ENCODE results near the gene NDUFS3.
"Not testable (repeated sequence)": the region's sequence is repeated elsewhere in the genome, so short reads cannot be mapped to it uniquely, and the experiment has no call there.

Gene NDUFS3

GRCh38 chr11:47578524-47579494 is at the start of gene NDUFS3, which contains the start of gene KBTBD4:
Gene NDUFS3 (plus strand): TSS chr11:47579074. CDS start chr11:47579092, 18 bp downstream.
Gene KBTBD4 (minus strand): TSS chr11:47578970. CDS start chr11:47578951, 19 bp downstream.
- peak; percentile 83 for DNase-seq

GRCh38 chr11:47529951-47530350 is 48.9 kb upstream of the NDUFS3 start:
- DNase-seq: no peak

GRCh38 chr11:47530721-47531120 is 48.2 kb upstream of the NDUFS3 start:
- DNase-seq: not testable (repeated sequence)

- no peak for DNase-seq
Observed at GRCh38 chr11:47531666-47532065, 47.2 kb upstream of the NDUFS3 start.

GRCh38 chr11:47532597-47533213 is 46.2 kb upstream of the NDUFS3 start:
- peak; percentile 35 for DNase-seq

- DNase-seq: peak; percentile 55
Observed at GRCh38 chr11:47533690-47534151, 45.2 kb upstream of the NDUFS3 start.

- DNase-seq: no peak
Observed at GRCh38 chr11:47534704-47535251, 44.1 kb upstream of the NDUFS3 start.

- no peak for DNase-seq
Observed at GRCh38 chr11:47536915-47537314, 42.0 kb upstream of the NDUFS3 start.

GRCh38 chr11:47538741-47539565 is 39.9 kb upstream of the NDUFS3 start:
- DNase-seq: no peak

- DNase-seq: no peak
Observed at GRCh38 chr11:47539681-47540039, 39.2 kb upstream of the NDUFS3 start.

- DNase-seq: no peak
Observed at GRCh38 chr11:47541070-47541469, 37.8 kb upstream of the NDUFS3 start.

- DNase-seq: no peak
Observed at GRCh38 chr11:47545298-47545697, 33.6 kb upstream of the NDUFS3 start.

GRCh38 chr11:47546274-47546673 is 32.6 kb upstream of the NDUFS3 start:
- not testable (repeated sequence) for DNase-seq

GRCh38 chr11:47550288-47551047 is 28.4 kb upstream of the NDUFS3 start:
- DNase-seq: peak; percentile 71

GRCh38 chr11:47551086-47551485 is 27.8 kb upstream of the NDUFS3 start:
- DNase-seq: peak; percentile 54

GRCh38 chr11:47552056-47552565 is 26.8 kb upstream of the NDUFS3 start:
- DNase-seq: peak; percentile 62

GRCh38 chr11:47552566-47553405 is 26.1 kb upstream of the NDUFS3 start, which contains the start of gene CELF1:
Gene CELF1 (minus strand): TSS chr11:47553132. CDS start chr11:47499523, 53,609 bp downstream.
- DNase-seq: peak; percentile 94

GRCh38 chr11:47553406-47553743 is 25.5 kb upstream of the NDUFS3 start:
- DNase-seq: no peak

GRCh38 chr11:47557004-47557403 is 21.9 kb upstream of the NDUFS3 start:
- not testable (repeated sequence) for DNase-seq

- DNase-seq: no peak
Observed at GRCh38 chr11:47558695-47559094, 20.2 kb upstream of the NDUFS3 start.

GRCh38 chr11:47560426-47560825 is 18.4 kb upstream of the NDUFS3 start:
- DNase-seq: peak; percentile 43
